Skin of body (tissue), 2 donors: Measurements from ENCODE around the gene TRAF5. TPM values are rescaled to one million over a fixed set of nuclear protein-coding genes. Genes with fewer than 3 reads are reported as not detected.
"Not testable (repeated sequence)": the region's sequence is repeated elsewhere in the genome, so short reads cannot be mapped to it uniquely, and the experiment has no call there.

Experiments
- DNase-seq: peaks from one replicate; lab custom pipeline; 2025; lab: John Stamatoyannopoulos, UW
- total RNA-seq: library from RNA; depleted of rRNA; stranded (reverse); fragments of >200 nt; gene quantifications from one replicate; pipeline ENCODE4 v1.2.3, GENCODE V29; 2014

The TRAF5 gene
- total RNA-seq, 1 donor from 2014 or later: 15.2 TPM

DNA sequence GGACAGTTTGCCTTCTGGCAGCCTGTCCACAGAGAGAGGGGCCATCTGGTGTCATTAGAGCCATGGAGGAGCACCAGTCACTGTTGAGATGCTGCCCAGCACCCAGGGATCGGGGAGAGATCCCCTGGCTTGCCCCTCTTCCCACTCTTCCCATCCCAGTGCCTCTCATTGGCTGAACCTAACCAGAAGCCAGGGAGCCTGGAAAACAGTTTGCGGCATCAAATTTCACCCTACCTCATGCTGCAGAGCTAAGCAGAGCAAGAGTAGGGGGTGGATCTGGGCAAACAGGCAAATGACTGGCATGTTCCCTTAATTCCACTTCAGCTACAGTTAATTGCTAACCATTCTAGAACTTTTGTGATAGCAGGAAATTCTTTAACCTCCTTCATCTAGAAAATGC is 19.1 kb downstream of the TRAF5 start:
- no peak for DNase-seq

DNA sequence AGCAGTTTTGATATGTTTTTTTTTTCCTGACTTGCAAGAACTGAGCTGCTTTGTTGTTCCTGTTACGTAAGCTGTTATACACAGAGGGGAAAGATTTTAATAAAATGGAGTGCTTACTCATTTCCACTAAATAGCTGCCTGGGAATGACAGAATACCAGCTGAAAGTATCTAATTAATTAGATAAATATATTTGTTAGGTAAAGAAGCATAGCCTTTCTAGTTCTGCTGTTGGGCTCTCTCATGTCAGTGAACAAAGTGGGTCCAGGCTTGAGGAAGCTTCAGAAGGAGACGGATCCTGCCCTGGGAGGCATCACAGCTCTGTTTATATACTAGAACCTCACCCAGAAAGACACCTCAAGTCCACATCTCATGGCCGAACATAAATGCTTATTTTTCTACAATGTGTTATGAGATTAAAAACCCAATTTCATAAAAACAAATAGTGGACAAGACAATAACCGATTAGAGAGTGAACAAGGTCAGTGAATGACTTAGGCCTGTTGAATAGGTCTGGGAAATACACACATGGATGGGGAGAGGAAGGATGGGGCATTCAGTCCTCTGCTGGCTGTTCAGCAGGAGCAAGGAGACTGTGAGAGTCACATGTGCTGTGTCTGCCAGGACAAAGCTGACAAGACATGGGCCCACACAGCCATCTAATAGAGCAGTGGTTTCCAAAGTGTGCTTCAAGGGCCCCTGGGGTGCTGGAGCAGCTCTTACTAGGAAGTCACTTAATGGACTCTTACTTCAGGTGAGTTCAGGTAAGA is 20.6 kb downstream of the TRAF5 start:
- DNase-seq: no peak

DNA sequence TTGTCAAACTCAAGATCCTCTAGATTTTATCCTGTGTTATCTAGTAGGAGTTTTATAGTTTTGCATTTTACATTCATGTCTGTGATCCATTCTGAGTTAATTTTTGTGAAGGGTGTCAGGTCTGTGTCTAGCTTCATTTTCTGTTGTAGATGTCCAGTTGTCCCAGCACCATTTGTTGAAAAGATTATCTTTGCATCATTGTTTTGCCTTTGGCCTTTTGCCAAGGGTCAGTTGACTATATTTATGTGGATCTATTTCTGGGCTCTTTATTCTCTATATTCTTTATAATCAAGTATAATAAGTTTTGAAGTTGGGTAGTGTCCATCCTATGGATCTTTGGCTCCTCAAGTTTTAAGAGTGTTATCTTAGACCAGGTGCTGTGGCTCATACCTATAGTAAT is 21.9 kb downstream of the TRAF5 start:
- DNase-seq: no peak

DNA sequence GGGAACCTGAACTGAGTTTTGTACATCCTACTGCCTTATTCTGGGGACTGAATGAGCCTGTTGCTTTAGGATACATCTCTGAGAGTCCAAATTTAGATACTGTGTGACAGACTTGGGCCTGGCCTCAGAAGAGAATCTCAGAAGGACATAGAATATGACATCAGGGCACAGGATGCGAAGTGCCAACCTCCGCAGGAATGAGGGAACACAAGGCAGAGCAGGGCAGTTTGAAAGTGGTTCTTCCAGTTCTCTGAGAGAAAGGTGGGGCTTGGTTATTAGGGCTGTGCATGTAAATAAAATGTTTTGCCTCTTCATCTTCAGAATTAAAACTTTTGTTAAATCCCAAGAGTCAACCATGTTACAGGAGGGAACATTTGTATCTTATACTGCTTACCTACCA is 23.1 kb downstream of the TRAF5 start:
- DNase-seq: no peak

DNA sequence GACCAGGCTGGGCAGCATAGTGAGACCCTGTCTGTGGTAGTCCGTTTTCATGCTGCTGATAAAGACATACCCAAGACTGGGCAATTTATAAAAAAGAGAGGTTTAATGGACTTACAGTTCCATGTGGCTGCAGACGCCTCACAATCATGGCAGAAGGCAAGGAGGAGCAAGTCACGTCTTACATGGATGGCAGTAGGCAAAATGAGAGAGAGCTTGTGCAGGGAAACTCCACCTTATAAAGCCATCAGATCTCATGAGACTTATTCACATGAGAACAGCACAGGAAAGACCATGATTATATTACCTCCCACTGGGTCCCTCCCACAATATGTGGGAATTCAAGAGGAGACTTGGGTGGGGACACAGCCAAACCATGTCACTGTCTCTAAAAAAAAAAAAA is 25.4 kb downstream of the TRAF5 start:
- not testable (repeated sequence) for DNase-seq

DNA sequence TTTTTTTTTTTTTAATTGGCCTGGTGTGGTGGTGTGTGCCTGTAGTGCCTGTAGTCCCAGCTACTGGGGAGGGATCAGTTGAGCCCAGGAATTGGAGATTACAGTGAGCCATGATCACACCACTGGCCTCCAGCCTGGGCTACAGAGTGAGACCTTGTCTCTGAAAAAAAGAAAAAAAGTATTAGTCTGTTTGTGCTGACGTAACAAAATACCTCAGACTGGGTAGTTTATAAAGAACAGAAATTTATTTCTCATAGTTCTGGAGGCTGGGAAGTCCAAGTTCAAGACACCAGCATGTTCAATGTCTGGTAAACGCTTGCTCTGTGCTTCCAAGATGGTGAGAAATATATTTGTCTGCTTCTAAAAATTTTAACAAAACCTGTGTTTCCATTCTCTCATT is 25.8 kb downstream of the TRAF5 start:
- DNase-seq: no peak

DNA sequence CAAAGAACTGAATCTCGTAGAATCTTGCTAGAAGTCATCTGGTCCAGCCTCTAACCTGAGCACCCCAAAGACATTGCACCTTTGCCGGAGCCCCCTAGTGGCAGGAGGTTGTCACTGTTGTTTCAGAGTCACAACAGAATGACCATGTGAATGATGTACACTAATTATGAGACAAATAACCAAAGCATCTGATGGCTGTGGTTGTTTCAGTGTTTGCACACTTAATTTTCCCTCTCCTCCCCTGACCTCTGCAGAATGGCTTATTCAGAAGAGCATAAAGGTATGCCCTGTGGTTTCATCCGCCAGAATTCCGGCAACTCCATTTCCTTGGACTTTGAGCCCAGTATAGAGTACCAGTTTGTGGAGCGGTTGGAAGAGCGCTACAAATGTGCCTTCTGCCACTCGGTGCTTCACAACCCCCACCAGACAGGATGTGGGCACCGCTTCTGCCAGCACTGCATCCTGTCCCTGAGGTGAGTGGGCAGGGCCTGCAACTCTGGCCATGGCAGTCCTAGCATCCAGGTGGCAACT is 26.4 kb downstream of the TRAF5 start:
- no peak for DNase-seq

DNA sequence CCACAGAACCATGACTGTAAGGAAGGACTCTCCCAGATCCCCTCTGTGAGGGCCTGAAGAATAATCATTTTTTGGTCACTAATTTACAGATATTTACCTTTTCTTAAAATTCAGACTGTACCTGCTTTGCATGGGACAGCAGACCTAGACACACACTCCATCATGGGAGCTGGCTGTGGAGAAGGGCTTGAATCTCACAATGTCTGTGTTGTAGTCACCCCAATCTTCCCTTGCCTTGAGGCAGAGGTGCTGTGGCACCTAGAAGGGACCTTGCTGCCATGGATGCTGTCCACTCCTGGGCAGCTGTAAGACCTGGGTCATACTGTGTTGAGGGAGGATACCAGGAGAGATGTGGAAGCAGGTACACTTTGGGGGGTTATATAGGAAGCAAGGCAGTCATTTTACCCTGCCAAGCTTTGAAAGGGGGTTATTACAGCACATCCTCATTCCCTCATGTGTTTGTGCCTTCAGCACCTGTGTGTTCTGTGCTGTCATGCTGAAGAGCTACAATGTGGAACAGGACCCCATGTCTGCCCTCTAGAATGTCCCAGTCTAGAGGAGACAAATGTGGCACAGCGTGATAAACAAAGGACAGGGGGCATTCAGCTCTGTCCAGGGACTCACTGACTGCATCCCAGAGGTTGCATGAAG is 27.1 kb downstream of the TRAF5 start:
- no peak for DNase-seq

DNA sequence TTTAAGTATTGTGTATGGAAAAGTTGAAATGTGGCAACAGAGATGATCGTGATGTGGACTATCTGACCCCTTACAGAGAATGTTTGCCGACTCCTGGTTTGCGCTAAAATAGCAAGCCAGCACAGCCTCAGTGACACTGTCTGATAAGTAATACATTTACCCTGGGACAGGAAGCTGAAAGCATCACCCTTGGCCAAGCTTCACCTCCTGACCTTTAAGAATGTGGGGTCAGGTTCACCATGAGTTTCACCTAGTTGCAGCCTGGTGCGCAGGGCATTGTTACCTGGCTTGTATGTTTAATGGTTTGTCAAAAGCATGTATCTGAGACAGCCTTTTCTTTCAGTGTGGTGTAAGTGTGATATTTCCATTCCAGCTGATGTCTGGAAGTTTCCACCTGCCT is 29.2 kb downstream of the TRAF5 start:
- no peak for DNase-seq

DNA sequence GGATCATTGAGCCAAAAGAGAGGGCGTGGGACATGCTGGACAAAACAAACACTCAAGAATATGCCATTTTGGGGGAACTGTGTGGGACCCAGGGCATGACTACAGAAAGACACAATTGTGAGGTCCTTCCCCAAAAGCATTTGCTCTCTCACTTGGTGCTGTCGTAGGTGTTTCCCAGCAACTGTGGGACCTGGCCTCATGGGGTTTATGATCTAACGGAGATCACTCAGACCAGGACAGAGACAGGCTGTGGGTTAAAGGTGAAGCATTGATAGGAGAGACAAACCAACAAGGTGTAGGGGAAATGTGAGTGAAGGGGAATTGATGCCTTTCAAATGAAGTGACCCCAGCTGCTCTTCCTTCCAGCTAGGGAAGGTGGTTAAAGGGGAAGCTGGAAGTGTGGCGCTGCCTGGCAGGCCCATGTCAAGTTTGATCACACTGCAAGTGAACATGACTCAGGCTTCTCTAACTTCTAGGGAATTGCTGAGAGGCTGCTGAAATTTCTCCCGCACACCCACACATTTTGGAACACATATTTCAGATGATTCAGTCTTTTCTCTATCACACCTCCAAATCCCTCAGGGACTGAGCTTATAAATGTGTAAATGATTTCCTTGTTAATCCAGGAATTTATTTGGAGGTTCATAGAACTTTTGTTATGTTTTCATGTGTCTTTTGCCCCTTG is 30.2 kb downstream of the TRAF5 start:
- DNase-seq: no peak

DNA sequence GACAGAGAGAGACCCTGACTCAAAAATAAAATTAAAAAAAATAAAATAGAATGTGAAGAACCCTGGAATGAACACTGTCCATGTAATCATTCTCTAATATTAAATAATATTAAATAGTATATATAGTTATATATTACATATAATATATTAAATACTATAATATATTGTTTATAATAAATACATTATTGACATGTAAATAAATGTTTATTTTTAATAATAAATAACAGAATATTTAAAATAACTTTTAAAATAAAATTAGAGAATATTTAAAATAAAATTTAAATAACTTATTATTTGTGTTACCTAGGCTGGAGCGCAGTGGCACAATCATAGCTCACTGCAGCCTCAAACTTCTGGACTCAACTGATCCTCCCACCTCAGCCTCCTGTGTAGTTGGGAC is 32.1 kb downstream of the TRAF5 start:
- DNase-seq: no peak

DNA sequence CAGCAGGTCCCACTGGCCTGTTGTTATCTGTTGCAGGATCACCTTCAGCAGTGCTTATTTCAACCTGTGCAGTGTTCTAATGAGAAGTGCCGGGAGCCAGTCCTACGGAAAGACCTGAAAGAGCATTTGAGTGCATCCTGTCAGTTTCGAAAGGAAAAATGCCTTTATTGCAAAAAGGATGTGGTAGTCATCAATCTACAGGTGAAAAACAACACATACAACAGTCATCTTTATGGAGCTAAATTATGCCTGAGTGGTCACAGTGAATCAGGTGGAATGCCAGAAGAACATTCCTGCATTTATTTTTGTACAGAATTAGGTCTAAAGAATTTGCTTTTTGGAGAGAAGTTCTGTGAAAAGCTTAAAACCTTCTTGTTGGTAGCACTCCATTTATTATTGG is 33.2 kb downstream of the TRAF5 start:
- no peak for DNase-seq

DNA sequence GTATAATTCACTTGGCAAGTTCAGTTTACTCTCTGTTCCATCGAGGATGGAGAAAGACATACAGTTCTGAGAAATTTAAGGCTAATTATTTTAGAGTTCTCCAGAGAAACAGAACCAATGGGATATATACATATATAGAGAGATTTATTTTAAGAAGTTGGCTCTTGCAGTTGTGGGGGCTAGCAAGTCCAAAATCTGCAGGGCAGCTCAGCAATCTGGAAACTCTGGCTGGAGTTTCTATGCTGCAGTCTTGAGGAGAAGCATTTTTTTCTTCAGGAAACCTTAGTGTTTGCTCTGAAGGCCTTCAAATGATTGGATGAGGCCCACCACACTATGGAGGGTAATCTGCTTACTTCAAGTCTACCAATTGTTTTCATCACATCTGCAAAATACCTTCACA is 34.6 kb downstream of the TRAF5 start:
- no peak for DNase-seq

DNA sequence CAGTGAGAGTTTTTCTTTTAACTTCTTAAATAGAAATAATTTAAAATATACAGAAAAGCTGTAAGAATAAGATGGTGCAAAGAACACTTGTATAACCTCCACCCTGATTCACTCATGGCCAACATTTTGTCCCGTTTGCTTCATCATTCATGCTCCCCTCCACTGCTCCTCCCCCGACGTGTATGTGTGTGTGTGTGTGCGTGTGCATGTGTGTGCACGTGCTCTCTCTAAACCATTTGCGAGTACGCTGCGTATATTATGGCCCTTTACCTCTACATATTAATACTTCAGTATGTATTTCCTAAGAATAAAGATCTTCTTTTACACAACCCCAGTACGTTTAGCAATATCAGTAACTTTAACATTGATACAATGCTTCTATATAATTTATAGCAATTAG is 43.0 kb downstream of the TRAF5 start:
- no peak for DNase-seq

DNA sequence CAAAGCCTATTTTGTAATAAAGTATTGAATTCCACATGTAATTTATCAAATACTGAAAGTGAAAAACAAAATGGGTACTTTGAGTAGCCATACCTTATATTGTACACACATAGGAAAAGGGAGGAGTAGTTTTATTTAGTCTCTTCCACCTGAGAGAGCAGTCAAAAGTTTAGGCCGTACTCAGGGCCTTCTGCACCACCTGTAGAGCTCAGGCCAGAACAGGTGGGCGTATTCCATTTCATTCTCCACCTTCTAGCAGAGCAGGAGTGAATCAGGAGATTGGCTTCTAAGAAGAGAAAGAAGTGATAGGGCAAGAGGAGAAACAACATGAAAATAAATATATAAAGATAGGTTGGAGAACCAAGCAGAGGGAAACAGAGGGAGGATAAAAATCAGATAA is 44.0 kb downstream of the TRAF5 start:
- DNase-seq: no peak

DNA sequence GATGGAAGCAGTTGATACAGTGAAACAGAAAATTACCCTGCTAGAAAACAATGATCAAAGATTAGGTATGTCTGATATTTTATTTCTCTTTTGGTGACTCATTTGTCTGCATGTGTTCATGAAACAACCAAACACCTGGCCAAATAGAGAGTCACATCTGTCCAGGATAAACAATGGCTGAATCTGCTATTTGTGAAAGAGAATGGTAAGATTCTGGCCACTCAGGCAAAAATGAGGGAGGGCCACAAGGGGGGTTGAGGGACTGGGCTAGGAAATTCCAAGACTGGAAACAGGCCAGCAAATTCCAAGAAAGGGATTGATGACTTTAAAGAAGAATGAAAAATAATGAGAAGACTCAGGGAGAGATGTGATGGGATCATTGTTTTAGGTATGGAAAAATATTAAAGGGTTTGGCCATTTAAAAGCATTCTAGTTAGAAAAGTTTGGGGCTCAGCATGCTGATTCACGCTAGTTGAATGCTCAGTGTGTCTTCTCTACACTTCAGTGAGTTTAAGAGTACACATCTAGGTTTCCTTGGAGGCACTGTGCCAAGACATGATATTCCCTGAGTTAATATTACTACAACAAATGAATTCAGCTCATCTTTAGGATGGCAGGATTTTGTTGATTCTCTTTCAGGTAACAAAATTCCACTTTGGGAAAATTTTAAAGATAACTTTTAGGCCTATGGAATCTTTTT is 44.9 kb downstream of the TRAF5 start:
- DNase-seq: no peak

DNA sequence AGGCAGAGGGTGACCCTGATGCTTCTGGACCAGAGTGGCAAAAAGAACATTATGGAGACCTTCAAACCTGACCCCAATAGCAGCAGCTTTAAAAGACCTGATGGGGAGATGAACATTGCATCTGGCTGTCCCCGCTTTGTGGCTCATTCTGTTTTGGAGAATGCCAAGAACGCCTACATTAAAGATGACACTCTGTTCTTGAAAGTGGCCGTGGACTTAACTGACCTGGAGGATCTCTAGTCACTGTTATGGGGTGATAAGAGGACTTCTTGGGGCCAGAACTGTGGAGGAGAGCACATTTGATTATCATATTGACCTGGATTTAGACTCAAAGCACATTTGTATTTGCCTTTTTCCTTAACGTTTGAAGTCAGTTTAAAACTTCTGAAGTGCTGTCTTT is 45.8 kb downstream of the TRAF5 start:
- no peak for DNase-seq

DNA sequence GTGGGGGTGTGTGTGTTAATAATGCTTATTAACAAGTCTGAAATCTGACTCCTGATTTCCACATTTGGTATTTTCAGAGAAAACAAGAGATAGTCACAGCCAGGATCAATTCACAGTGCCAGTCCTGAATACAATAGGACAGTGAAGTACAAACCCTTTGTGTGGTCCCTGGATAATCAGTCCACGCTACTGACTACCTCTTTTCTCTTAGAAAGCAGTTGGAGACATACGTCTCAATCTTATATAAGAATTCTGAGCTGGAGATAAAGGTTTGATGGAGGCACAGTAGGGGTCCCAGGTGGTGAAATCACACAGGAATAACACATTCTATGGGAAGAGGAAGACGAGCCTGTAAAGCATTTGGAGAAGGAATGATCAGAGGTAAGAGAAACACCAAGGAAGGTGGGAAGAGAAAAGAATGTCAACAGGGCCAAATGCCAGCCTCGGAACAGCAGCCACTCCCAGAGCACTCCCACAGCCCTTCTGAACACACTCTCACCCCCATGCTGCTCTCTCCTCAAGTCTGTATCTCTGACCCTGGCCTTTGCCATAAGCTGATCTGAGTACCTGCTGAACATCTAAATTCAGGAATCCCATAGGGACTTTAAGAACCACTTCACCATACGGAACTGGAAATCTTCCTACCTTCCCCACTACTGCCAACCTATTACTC is 48.6 kb downstream of the TRAF5 start:
- no peak for DNase-seq

DNA sequence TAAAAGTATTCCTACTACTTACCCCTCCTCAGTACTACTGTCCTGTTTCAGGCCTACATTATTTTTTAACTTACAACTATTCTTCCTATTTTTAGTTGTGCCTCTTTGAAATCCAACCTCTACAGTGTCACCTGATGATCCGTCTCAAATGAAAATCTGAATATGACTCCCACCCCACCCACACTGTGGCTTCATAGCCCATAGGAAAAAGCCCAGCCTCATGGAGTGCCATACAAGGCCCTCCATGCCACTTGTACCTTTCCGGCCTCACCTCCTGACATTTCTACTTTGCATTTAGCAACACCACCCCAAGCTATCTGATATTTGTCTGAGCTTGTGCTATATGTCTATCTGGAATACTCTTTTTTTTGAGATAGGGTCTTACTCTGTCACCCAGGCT is 49.3 kb downstream of the TRAF5 start:
- DNase-seq: no peak

DNA sequence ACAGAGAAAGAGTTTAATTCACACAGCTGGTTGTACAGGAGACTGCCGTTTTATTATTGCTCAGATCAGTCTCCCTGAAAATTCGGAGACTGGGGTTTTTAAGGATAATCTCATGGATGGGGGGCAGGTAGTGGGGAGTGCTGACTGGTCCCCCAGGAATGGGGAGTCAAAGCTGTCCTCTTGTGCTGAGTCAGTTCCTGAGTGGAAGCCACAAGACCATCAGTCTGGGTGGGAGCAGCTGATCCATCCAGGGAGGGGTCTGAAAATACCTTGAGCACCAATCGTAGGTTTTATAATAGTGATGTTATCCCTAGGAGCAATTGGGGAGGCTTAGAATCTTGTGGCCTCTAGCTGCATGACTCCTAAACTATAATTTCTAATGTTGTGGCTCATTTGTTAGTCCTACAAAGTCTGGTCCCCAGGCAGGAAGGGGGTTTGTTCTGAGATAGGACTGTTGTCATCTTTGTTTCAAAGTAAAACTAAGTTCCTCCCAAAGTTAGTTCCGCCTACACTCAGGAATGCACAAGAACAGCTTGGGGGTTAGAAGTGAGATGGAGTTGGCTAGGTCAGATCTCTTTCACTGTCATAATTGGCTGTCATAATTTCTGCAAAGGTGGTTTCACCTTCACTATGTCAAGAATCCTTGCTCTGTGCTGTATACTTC is 50.3 kb downstream of the TRAF5 start:
- DNase-seq: no peak
